GM12874 (cell line): ENCODE results near the gene SH3BGR.

ENCODE experiments used
- TF ChIP-seq, protein P1 (sequence below): IDR thresholded peaks from 2 replicates; pipeline ENCODE4 v1.5.1; 2011; ENCODE audit warnings: low read depth, mild to moderate bottlenecking, control low read depth, low read length, moderate library complexity; ENCODE audit not compliant: insufficient read depth

SH3BGR gene

DNA sequence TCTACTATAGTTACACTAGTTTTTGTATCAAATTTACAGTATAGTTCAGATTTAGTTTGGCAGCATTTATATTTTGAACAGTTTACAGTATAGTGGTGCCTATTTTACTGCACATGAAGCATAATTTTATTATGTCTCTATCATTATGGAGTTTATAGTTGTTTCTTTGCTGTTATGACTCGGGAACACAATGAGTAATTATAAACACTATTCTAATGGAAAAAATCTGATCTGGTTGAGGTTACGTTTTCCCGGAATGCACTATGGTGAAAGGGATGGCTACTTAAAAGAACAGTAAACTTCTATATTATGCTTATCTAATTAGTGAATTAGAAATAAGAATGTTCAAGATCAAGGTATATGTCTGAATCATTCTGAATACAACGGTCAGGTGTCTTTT is 16.8 kb upstream of the SH3BGR start:
- TF ChIP-seq, protein P1, sequence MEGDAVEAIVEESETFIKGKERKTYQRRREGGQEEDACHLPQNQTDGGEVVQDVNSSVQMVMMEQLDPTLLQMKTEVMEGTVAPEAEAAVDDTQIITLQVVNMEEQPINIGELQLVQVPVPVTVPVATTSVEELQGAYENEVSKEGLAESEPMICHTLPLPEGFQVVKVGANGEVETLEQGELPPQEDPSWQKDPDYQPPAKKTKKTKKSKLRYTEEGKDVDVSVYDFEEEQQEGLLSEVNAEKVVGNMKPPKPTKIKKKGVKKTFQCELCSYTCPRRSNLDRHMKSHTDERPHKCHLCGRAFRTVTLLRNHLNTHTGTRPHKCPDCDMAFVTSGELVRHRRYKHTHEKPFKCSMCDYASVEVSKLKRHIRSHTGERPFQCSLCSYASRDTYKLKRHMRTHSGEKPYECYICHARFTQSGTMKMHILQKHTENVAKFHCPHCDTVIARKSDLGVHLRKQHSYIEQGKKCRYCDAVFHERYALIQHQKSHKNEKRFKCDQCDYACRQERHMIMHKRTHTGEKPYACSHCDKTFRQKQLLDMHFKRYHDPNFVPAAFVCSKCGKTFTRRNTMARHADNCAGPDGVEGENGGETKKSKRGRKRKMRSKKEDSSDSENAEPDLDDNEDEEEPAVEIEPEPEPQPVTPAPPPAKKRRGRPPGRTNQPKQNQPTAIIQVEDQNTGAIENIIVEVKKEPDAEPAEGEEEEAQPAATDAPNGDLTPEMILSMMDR: no peak

DNA sequence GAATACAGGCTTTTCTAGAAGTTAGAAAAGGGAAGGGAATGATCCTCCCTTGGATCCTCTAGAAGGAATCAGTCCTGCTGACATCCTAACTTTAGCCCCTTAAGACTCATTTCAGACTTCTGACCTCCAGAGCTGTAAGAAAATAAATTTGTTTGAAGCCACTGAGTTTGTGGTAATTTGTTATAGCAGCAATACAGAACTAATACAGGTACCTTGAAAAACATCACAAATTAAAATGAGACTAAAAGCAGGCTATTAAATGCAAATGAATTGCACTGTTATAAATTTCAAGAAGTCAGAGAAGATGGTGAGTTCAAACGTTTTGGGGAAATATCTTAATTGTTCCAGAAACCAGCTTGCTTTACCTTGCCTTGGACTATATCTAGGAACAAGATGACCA is 12.5 kb upstream of the SH3BGR start:
- TF ChIP-seq, protein P1: no peak

DNA sequence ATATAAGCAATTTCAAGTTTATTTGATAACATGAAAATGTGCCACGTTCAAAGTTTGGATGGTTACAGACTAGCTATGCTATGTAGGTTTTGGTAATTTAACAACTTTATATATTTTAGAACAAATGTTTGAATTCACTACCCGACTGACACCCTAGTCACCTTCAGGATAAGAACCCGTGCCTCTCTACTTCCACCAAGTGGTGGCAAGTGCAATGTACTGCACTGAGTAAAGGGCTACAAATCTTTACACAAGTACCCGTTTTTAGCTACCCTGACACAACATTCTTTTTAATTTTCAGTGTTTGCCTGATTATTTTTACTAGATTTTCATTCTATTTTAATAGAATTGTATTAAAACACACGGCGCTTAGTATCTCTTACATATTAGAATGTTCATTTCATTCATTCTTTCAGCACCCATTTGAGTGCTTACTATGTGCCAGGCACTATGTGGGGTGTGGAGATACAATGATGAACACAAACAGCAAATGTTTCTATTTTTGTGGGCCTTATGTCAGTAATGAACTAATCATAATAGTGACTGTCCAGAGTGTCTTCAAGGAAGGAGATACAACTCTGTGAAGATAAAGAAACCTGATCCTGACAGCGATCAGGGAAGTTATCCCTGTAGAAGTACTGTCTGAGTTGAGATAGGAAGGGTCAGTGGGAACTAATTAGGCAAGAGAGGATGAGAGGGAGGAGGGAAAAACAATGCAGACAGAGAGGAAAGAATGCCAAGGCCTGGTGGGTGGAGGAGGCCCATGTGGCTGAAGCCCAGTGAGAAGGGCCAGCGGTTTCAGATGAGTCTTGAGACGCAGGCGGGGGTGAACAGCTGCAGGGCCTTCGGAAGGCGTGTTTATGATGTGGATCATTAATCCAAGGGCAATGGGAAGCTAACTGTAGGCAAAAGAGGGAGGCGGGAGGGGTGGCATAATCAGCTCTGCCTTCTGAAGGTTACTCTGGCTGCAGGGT is 10.0 kb upstream of the SH3BGR start:
- TF ChIP-seq, protein P1: peak; percentile 66

DNA sequence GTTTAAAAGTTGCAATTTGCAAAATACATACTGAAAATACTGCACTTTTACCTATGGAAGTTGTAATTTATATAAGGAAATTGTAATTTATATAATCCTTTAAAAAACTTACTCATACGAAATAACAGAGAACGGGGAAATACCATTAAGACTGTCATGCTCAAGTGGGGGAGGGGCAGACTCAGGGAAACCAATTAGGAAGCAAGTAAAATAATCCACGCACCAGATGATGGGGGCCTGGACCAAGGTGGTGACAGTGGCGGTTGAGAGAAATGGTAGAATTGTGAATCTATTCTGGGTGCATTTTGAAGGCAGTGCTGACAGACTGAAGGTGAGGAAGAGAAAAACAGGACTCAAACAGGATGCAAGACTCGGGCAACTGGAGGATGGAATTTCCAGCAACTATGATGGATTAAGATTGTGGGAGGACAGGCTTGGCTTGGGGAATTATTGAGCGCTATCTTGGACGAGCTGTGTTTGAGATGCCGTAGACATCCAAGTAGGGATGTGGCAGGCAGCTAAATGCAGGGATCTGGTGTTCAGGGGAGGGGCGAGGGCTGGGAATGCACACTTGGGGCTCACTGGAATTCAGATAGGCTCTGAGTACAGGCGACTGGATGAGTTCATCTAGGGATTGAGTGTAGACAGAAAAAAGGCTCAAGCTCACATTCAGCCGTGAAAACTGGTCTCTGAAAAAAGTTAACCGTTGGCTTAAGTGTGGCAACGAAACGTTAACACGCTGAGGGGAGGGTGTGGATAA is 7.2 kb upstream of the SH3BGR start:
- TF ChIP-seq, protein P1: no peak

DNA sequence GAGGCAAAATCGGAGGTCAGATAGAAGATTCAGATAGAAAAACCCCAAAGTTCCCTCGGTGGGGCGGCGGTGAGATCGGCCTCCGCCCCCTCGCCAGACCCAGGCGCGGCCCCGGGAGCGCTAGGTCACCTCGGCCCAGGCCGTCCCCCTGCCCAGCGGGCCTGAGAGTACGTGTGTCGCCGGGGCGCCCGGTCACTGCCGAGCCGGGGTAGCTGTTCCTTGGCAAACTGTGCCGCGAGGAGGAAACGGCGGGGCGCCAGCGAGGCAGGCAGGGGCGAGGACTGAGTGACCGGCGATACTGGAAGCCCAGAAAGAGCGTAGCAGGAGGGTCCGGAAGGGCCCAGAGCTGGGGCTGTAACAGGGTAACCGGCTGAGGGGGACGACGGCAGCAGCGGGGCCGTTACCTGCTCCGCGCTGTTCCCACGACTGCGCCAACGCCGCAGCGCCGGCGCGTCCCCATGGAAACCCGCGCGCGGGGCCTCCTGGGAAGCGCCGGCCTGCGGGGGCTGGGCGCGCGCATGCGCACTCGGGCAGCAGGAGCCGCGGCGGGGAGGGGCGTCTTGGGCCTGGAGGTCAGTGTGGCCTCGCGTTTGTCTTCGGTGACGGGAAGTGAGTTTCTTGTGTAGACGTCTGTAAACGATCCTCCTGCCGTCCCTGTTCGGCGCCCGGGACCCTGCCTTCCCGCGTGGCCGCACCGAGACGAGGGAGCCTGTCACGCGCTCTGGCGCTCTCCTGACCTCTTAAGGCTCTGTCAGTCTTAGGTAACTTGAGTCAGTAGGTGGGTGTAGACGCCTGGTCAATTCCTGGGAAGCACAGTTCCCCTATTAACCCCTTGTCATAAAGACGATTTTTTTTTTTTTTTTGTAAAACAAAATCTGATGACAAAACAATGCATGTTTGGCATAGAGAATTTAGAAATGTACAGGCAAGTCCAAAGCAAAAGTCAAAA is 6.2 kb upstream of the SH3BGR start, which contains the start of gene LCA5L:
LCA5L (minus strand) TSS at position 458 of the 949 bp plus-strand sequence. CDS start 17,285 bp downstream, outside the sequence.
- TF ChIP-seq, protein P1: 0 out of 2 replicates have a peak, but pooled peaks have one; percentile 16

DNA sequence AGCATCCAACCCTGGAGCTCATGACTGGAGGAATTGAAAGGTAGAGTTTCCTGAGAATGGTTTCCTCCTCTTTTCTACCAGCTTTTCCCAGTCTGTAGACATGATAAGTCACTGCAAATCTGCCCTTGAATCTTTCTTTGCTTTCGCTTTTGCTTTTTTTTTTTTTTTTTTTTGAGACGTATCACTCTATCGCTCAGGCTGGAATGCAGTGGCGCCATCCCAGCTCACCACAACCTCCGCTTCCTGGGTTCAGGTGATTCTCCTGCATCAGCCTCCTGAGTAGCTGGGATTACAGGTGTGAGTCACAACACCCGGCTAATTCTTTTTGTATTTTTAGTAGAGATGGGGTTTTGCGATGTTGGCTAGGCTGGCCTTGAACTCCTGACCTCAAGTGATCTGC is 4.5 kb upstream of the SH3BGR start:
- TF ChIP-seq, protein P1: no peak
